GM19467 (cell line): ENCODE data around the gene VARS2.
"Not testable (repeated sequence)": the region's sequence is repeated elsewhere in the genome, so short reads cannot be mapped to it uniquely, and the experiment has no call there.

Source experiments
- ATAC-seq: cut with Tn5 transposase; IDR thresholded peaks from one replicate; pipeline ENCODE4 v1.9.1; 2021; ENCODE audit warnings: mild to moderate bottlenecking, moderate library complexity; ENCODE audit not compliant: unreplicated experiment

The VARS2 gene

GRCh38 chr6:30927080-30927479, 13.0 kb downstream of the VARS2 start:
- ATAC-seq: not testable (repeated sequence)

- no peak for ATAC-seq
Observed at GRCh38 chr6:30928677-30929076, 14.6 kb downstream of the VARS2 start.

GRCh38 chr6:30930506-30930905, 16.5 kb downstream of the VARS2 start:
- no peak for ATAC-seq

GRCh38 chr6:30931272-30931671, 17.2 kb downstream of the VARS2 start:
- ATAC-seq: no peak

- no peak for ATAC-seq
Observed at GRCh38 chr6:30931969-30932645, 18.1 kb downstream of the VARS2 start, which contains the start of gene SFTA2. Gene SFTA2 (minus strand): TSS chr6:30932170. CDS start chr6:30932096, 74 bp downstream.

GRCh38 chr6:30932665-30933365, 18.8 kb downstream of the VARS2 start:
- ATAC-seq: no peak

GRCh38 chr6:30935018-30935417, 21.0 kb downstream of the VARS2 start:
- ATAC-seq: no peak

- ATAC-seq: no peak
Observed at GRCh38 chr6:30937265-30937664, 23.2 kb downstream of the VARS2 start.

- no peak for ATAC-seq
Observed at GRCh38 chr6:30938730-30939129, 24.7 kb downstream of the VARS2 start.

- ATAC-seq: no peak
Observed at GRCh38 chr6:30939473-30939872, 25.4 kb downstream of the VARS2 start.

GRCh38 chr6:30940361-30940986, 26.4 kb downstream of the VARS2 start, which contains the start of gene MUCL3:
Gene MUCL3 (plus strand): TSS chr6:30940973. CDS start chr6:30941000, 27 bp downstream.
- no peak for ATAC-seq

- ATAC-seq: no peak
Observed at GRCh38 chr6:30942338-30943060, 28.5 kb downstream of the VARS2 start.

- ATAC-seq: no peak
Observed at GRCh38 chr6:30944051-30944450, 30.0 kb downstream of the VARS2 start.

GRCh38 chr6:30945281-30945680, 31.2 kb downstream of the VARS2 start:
- ATAC-seq: no peak

- no peak for ATAC-seq
Observed at GRCh38 chr6:30947231-30947630, 33.2 kb downstream of the VARS2 start.

- ATAC-seq: no peak
Observed at GRCh38 chr6:30948811-30949210, 34.8 kb downstream of the VARS2 start.

GRCh38 chr6:30951907-30952469, 38.0 kb downstream of the VARS2 start:
- ATAC-seq: no peak

GRCh38 chr6:30954631-30955366, 40.8 kb downstream of the VARS2 start:
- ATAC-seq: no peak

- ATAC-seq: no peak
Observed at GRCh38 chr6:30955367-30956042, 41.5 kb downstream of the VARS2 start.

- ATAC-seq: no peak
Observed at GRCh38 chr6:30957716-30958115, 43.7 kb downstream of the VARS2 start.
